GM10266 (cell line): ENCODE results near the gene OR10H2.

Experiments used
- DNase-seq: peaks from one replicate; pipeline ENCODE4 v3.0.0; 2012; ENCODE audit errors: extremely low spot score
- TF ChIP-seq, protein P1 (sequence below): IDR thresholded peaks from 2 replicates; pipeline ENCODE4 v1.5.1; 2012; ENCODE audit warnings: mild to moderate bottlenecking, low read depth; ENCODE audit not compliant: control insufficient read depth, insufficient read depth; ENCODE audit errors: missing control alignments

Gene OR10H2

DNA sequence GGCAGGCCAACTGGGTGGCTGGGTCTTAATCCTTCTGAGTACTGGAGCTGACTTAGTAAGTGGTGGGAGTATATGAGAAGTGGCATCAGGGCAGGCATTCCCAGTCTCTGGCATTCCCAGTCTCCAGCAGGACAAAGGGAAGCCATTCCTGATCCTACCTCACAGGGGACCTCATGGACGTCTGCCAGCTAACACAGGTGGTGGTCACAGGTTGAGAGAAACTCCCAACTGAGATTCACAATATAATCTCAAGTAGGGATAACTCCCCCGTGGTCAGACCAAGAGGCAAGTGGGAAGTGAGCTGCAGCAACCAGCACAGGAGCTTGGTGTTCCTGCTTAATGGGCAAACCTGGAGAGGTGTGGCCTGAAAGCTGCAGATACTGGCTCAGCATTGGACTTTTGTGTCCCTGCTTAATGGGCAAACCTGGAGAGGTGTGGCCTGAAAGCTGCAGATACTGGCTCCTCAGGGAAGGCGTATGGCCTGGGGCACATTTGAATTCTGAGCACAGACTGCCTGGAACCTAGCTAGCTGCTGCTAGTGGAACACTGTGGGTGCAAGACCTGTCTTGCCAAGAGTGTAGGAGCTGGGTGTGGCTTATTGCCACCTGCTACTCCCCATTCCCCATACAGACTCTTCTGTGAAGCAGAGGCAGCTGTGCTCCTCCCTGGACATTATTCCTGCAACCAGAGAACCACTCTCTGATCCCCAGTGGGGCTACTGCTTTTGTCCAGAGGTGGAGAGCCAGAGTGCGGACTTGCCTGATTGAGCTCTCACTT, 25.9 kb upstream of the OR10H2 start:
- DNase-seq = no peak
- TF ChIP-seq, protein P1, sequence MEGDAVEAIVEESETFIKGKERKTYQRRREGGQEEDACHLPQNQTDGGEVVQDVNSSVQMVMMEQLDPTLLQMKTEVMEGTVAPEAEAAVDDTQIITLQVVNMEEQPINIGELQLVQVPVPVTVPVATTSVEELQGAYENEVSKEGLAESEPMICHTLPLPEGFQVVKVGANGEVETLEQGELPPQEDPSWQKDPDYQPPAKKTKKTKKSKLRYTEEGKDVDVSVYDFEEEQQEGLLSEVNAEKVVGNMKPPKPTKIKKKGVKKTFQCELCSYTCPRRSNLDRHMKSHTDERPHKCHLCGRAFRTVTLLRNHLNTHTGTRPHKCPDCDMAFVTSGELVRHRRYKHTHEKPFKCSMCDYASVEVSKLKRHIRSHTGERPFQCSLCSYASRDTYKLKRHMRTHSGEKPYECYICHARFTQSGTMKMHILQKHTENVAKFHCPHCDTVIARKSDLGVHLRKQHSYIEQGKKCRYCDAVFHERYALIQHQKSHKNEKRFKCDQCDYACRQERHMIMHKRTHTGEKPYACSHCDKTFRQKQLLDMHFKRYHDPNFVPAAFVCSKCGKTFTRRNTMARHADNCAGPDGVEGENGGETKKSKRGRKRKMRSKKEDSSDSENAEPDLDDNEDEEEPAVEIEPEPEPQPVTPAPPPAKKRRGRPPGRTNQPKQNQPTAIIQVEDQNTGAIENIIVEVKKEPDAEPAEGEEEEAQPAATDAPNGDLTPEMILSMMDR = no peak

DNA sequence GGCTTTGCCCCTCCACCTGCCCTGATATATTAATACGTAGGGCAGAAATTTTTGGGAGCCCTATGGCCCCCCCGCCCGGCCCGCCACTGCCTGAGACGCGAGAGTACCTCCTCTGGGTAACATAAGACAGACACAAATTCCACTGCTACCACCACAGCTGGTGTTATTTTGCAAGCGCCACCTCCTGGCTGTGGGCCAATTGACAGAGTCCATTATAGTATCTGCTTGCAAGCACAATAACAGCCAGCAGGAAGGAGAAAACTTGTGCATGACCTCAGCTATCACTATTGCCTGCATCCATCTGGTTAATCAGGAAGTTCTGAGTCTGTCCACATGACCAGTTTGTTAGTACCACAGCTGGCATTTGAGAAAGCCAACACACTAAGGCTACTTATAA, 25.3 kb upstream of the OR10H2 start:
- TF ChIP-seq, protein P1 = no peak
- no peak for DNase-seq

DNA sequence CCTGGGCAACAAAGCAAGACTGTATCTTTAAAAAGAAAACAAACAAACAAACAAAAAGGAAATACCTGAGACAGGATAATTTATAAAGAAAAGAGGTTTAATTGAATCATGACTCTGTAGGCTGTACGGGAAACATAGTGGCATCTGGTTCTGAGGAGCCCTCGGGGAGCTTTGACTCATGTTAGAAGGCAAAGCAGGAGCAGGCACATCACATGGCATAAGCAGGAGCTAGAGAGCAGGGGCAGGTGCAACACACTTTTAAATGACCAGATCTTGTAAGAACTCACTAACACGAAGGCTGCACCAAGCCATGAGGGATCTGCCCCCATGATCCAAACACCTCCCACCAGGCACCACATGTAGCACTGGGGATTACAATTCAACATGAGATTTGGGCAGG, 13.2 kb upstream of the OR10H2 start:
- TF ChIP-seq, protein P1 = no peak
- no peak for DNase-seq

DNA sequence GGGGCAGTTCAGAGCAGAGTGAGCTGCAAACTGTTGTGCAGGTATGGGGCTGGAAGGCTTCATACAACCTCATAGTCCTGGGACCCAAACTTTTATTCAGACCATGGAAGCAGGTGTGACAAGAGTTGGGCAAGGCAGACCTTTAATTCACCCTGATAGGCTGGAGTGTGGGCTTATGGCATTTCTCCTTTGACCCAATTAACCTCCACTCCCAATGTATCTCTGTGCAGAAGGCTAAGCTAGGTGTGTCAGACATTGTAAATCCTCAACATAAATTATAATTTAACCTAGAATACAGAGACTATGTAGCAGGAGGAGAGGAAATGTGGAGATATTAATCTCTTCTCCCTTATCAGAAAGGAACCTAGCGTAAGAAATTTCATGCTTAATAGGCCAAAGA, 12.2 kb upstream of the OR10H2 start:
- no peak for DNase-seq
- TF ChIP-seq, protein P1 = no peak

DNA sequence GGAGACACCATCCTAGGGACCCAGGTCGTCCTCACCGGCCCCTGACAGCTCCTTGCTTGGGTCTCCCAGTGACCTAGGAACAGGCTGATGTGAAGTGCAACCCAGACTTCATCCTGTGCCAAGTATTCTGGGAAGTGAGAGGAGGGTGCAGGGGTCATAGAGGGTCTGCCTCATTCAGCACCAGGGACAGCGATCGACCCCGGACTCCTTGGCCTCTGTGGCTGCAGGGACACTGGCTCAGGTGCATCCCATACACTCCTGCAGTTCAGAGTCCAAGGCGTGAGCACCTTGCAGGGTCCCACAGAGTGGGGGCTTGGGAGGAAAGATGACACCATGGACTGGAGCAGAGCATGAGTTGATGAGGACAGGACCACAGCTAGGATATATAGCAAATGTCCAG, 10.0 kb upstream of the OR10H2 start:
- TF ChIP-seq, protein P1 = no peak
- DNase-seq = no peak

DNA sequence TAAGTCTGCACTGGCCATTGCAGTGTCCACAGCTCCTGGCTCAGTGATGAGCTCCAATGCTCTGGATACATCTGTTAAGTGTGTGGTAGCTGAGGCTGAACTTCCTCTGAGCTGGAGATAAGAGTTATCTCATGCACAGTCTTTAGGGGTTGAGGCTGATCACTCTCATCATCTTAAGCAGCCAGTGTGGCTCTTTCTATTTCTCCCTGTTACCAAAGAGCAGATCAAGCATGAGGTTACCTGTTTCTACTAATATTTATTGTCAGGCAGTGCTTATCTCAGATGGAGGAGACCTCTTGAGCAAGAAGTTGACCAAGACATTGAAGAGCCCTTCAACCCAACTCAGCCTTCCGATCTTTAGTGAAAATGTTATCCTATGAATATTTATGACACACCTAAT, 6.6 kb upstream of the OR10H2 start:
- TF ChIP-seq, protein P1 = no peak

DNA sequence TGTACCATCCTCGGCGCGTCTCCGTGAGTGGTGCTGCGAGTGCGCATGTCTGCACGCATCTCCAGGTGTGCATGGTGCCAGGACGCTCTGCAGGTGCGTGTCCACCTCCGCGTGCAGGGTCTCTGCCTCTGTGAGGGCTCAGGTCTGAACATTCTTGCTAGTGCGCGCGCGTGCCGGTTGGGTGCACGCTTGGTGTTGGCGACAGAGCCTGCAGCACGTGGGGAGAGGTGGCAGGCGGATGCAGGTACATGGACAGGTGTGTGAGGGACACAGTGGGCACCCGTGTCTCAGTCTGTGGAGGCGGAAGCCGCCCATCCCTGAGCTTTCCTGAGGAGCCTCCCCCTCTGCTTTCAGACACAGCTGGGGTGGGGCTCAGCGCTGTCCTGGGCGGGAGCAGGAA, 4.9 kb upstream of the OR10H2 start:
- DNase-seq = no peak

More for the DNA sequence above, 6.6 kb upstream of the OR10H2 start:
- no peak for DNase-seq

More for the DNA sequence above, 4.9 kb upstream of the OR10H2 start:
- TF ChIP-seq, protein P1 = no peak
